Psoas muscle (tissue), 8 donors: ENCODE data around the gene RIPOR2. TPM values are rescaled to one million over a fixed set of nuclear protein-coding genes. Genes with fewer than 3 reads are reported as not detected.
"Not testable (repeated sequence)": the region's sequence is repeated elsewhere in the genome, so short reads cannot be mapped to it uniquely, and the experiment has no call there.

ENCODE experiments used
- ATAC-seq, 4 donors: fragments of 200-7000 bp; cut with Tn5 transposase; one replicate each; pipeline ENCODE4 v1.9.1; 2020; ENCODE audit warnings: moderate library complexity in 3 of 4, mild to moderate bottlenecking in 2 of 4
- DNase-seq, 2 donors: peaks; one replicate each; pipeline ENCODE4 v3.0.0-alpha.2; 2020
- H3K27ac ChIP-seq: fragments of 200-600 bp; one replicate; pipeline ENCODE4 v1.8.0; 2022
- H3K27me3 ChIP-seq, 3 donors: fragments of 200-600 bp in 1 of 3; one replicate each; pipeline versions ENCODE4 v1.6.1 to v1.8.0; 2013 to 2022; ENCODE audit warnings: low read length in 2 of 3, mild to moderate bottlenecking in 2 of 3, moderate library complexity in 1 of 3; ENCODE audit not compliant: insufficient read depth in 3 of 3
- H3K36me3 ChIP-seq, 2 donors: fragments of 200-600 bp in 1 of 2; one replicate each; pipeline versions ENCODE4 v1.6.1 to v1.8.0; 2013 to 2022; ENCODE audit warnings: low read depth in 1 of 2, mild to moderate bottlenecking in 1 of 2, moderate library complexity in 1 of 2; ENCODE audit not compliant: insufficient read depth in 1 of 2
- H3K4me1 ChIP-seq: fragments of 200-600 bp; one replicate; pipeline ENCODE4 v1.8.0; 2022
- H3K4me3 ChIP-seq: fragments of 200-600 bp; one replicate; pipeline ENCODE4 v1.8.0; 2022; ENCODE audit warnings: mild to moderate bottlenecking
- H3K9me3 ChIP-seq: fragments of 200-600 bp; one replicate; pipeline ENCODE4 v1.8.0; 2022
- WGBS, 3 donors: extraction: QIAGEN DNeasy Blood & Tissue Kit; methylation state at CpG; one replicate each; pipeline versions ENCODE4 v1.1.6 to v1.1.7; 2013; 5-methylcytosine and 5-hydroxymethylcytosine counted together
- intact Hi-C, 2 donors: fragments of 100-400 bp; cut with DNase I; formaldehyde crosslinking; loops; one replicate each; pipeline versions ENCODE4 v1.11.0 to v1.14.2; 2022
- polyA plus RNA-seq, 3 donors: library from polyadenylated mRNA; stranded (reverse); fragments of 200-250 nt; gene quantifications; one replicate each; pipeline ENCODE4 v1.2.3, GENCODE V29; 2013
- total RNA-seq, 4 donors: library from RNA; stranded (reverse); fragmentation: NEBNext Ultra II Directional in 2 of 4; extraction: Animal tissue kit (Norgen Biotek cat#: 25700) in 2 of 4; gene quantifications; one replicate each; pipeline versions ENCODE4 v1.2.1 to v1.2.4, GENCODE V29; 2021 to 2023
- TF ChIP-seq, protein P1 (sequence below): fragments of 200-600 bp; IDR thresholded peaks from one replicate; pipeline ENCODE4 v1.8.0; 2022; ENCODE audit warnings: antibody characterized with exemption
- donor health status: healthy with polysubstance abuse.
- donor health status: DM: no; HTN: no; CAD: no; lungs with moderate emphysema.
- donor health status: Bipolar disorder and iron deficiency.
- donor health status: healthy.
- donor health status: DM: yes; HTN: yes; CAD: no.
- donor health status: DM: no; HTN: no; CAD: no.
- donor health status: DM: no; HTN: no; CAD: no.
- donor health status: DM: yes; HTN: yes; CAD: no.

RIPOR2 gene
- total and polyA plus RNA-seq, 7 donors = 1.3 to 13.2 (median 7.1) TPM

GRCh38 chr6:24929242-24929641 lies 6.5 kb downstream of the RIPOR2 start:
- no peak overlapping the region for H3K4me3 ChIP-seq
- H3K36me3 ChIP-seq = no peaks in the 10 kb centered on the region
- no peaks in the 10 kb centered on the region for H3K27me3 ChIP-seq
- intact Hi-C loops = no loop called here
- H3K4me1 ChIP-seq = peaks cover 33% of the 10 kb centered on the region
- no peak overlapping the region for H3K27ac ChIP-seq
- no peaks in the 10 kb centered on the region for H3K9me3 ChIP-seq
- TF ChIP-seq, protein P1, sequence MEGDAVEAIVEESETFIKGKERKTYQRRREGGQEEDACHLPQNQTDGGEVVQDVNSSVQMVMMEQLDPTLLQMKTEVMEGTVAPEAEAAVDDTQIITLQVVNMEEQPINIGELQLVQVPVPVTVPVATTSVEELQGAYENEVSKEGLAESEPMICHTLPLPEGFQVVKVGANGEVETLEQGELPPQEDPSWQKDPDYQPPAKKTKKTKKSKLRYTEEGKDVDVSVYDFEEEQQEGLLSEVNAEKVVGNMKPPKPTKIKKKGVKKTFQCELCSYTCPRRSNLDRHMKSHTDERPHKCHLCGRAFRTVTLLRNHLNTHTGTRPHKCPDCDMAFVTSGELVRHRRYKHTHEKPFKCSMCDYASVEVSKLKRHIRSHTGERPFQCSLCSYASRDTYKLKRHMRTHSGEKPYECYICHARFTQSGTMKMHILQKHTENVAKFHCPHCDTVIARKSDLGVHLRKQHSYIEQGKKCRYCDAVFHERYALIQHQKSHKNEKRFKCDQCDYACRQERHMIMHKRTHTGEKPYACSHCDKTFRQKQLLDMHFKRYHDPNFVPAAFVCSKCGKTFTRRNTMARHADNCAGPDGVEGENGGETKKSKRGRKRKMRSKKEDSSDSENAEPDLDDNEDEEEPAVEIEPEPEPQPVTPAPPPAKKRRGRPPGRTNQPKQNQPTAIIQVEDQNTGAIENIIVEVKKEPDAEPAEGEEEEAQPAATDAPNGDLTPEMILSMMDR = no peak
- ATAC-seq (no peak), DNase-seq (no peak)
- WGBS, 3 donors = 70 to 92% (median 70%) methylated on average over 1 of the region's 1 CpG

DNA sequence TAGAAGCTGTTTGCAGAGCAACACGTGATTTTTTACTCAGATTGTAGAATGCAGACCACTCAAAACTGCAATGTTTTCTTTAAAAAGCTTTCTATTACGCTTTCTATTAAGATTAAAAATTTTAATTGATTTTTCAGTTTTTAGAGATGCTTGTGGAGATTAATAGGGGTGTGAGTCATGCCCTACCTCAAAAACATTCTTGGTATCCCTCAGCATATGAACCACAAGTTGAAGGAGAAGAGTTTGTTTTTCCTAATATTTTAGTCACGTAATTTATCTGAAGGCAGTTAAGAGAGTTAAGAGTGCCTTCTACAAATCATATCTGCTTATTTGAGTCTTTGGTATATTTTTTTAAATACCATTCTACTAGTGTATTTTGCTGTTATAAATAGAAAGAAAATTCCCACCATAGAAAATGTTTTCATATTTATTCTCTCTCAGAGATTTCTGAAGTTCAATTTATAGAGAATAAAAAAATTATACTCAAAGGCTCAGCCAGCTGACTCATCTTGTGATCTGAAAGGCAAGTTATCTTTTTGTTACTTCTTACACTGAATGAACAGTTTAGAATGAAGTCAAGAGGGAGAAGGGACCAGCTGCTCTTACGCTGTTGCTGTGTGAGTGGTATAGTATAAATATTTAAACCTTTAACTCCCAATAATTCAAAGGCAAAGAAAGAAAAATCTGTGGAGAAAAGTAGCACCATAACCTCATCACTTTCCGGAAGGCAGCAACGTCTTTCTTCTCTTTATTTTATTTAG lies 7.6 kb downstream of the RIPOR2 start:
- no peak for DNase-seq
- peaks cover 33% of the 10 kb centered on the region for H3K4me1 ChIP-seq
- no peaks in the 10 kb centered on the region for H3K27me3 ChIP-seq
- TF ChIP-seq, protein P1 = no peak
- no peak overlapping the region for H3K4me3 ChIP-seq
- no peaks in the 10 kb centered on the region for H3K36me3 ChIP-seq
- no peak for ATAC-seq
- H3K27ac ChIP-seq = no peak overlapping the region
- WGBS, 3 donors = 83 to 84% (median 83%) methylated on average over 6 of the region's 6 CpGs
- no peaks in the 10 kb centered on the region for H3K9me3 ChIP-seq
- intact Hi-C loops = no loop called here

DNA sequence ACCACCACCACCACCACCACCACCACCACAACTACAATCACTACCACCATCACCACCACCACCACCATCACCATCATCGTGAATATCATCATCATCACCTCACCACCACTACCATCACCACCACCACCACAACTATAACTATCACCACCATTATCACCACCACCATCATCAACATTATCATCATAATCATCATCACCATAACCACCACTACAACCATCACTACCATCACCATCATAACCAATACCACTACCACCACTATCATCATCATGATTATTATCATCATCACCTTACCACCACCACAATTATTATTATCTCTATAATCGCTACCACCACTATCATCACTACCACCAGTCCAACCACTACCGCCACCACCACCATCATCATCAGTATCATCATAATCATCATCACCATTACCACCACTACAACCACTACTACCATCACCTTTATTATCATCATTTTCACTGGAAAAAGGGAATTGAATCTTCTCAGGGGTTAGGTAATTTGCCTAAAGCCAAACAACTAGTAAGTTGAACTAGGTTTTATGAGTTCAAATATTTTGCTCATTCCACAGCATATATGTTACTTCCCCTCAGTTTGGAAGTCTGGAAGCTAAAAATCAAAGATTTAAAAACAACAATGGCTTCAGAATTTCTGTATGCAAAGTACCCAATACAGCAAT lies 8.3 kb downstream of the RIPOR2 start:
- intact Hi-C loops = no loop called here
- Histone ChIP-seq H3K4me1 (peaks cover 33% of the 10 kb centered on the region), H3K9me3 (no peaks in the 10 kb centered on the region), H3K27me3 (no peaks in the 10 kb centered on the region), H3K36me3 (no peaks in the 10 kb centered on the region), H3K27ac (no peak overlapping the region), H3K4me3 (no peak overlapping the region)
- TF ChIP-seq, protein P1 = no peak
- 99 to 100% (median 99%) methylated on average over 3 of the region's 3 CpGs for WGBS, 3 donors
- DNase-seq = no peak
- no peak for ATAC-seq

DNA sequence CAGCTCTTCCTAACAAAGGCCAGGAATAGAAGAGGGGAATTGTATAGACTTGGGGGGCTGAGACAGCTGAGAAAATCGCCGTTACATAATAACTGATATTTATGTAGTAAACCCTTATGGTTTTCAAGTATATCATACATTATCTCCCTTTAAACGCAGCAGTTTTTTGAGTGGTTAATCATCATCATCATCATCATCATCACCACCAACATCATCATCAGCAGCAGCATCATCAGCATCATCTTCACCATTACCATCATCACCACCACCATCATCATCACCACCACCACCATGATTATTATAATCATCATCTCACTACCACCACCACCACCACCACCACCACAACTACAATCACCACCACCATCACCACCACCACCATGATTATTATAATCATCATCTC lies 9.1 kb downstream of the RIPOR2 start:
- intact Hi-C loops, DNase-seq, H3K36me3 ChIP-seq, ATAC-seq, H3K27me3 ChIP-seq, H3K4me3 ChIP-seq, H3K9me3 ChIP-seq, H3K27ac ChIP-seq: not testable (repeated sequence)
- peaks cover 26% of the 10 kb centered on the region for H3K4me1 ChIP-seq
- 94 to 95% (median 95%) methylated on average over 3 of the region's 3 CpGs for WGBS, 3 donors

- H3K27ac ChIP-seq = no peak overlapping the region
- H3K9me3 ChIP-seq = no peaks in the 10 kb centered on the region
- H3K27me3 ChIP-seq = no peaks in the 10 kb centered on the region
- intact Hi-C loops = no loop called here
- peaks cover 21% of the 10 kb centered on the region for H3K4me1 ChIP-seq
- no peaks in the 10 kb centered on the region for H3K36me3 ChIP-seq
- TF ChIP-seq, protein P1 = no peak
- ATAC-seq (no peak), DNase-seq (no peak)
- whole genome bisulfite sequencing, 3 donors = 65 to 72% (median 66%) methylated on average over 3 of the region's 3 CpGs
- no peak overlapping the region for H3K4me3 ChIP-seq
These were observed 9.6 kb downstream of the RIPOR2 start for GRCh38 chr6:24926192-24926591.
